Forelimb muscle (tissue), 1 donor: Measurements from ENCODE around the gene ATF4. TPM values are rescaled to one million over a fixed set of nuclear protein-coding genes. Genes with fewer than 3 reads are reported as not detected.

Experiments
- DNase-seq: peaks from one replicate; pipeline ENCODE4 v3.0.0-alpha.2; 2013; ENCODE audit warnings: low read depth
- polyA plus RNA-seq: library from polyadenylated mRNA; unstranded; fragments of 120-200 nt; gene quantifications from one replicate; pipeline ENCODE4 v1.2.1, GENCODE V29; 2013; ENCODE audit not compliant: insufficient read length

The ATF4 gene
- polyA plus RNA-seq, 1 donor: 358 TPM

DNA sequence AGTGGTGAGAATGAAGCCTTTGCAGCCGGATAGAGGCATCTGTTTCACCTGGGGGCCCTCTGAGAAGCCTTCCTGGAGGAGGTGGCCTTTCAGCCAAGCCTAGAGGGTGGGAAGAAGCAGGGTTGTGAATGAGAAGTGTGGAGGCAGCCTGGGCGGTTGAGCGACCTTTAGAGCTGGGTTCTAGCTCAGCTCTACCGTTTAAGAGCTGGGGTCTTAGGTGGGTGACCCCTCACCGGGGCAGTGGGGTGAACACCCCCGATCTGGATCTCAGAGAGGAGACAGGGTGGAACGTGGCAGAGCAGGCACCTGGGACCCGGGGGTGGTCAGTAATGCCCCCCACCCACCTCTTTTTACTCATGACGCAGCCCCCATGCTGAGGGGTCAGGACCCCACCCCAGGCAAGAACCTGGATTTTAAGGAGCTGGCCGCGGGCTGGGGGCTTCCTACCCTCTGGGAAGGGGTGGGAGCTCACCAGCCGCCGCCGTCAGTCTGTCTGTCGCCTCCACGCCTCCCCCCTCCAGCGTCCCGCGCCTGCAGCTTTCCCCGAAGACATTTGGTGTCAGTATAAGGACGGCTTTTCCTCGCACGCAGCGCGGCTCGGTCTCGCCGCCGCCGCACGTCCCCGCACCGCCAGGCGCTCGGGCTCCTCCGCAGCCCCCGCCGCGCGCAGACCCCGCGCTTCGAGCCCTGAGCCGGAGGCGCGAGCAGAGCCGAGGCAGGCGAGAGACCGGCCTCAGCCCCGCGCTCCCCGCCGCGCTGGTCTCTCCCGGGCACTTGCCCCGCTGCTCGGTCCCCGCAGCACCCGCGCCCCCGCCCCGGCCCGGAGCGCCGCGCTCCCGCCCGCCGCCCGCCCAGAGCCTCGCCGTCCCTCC, 36.8 kb downstream of the ATF4 start:
- no peak for DNase-seq

- DNase-seq: no peak
Observed at GRCh38 chr22:39558254-39558727, 37.9 kb downstream of the ATF4 start.

DNA sequence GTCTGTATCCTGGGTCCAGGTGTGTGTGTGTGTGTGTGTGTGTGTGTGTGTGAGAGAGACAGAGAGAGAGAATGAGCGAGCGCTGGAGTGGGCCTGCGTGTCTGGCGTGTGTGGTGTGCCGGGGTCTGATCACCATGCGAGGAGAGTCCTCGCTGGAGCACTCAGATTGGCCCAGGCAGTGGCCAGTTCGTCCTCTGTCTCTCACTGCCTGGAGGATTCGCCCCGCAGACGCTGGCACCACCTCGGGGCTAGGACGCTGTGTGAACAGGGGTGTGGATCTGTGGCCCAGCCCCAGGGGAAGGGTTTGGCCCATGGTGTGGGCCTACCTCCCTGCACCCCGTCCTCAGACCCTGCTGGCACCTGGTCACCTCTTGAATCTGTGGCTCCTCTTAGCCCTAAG, 38.6 kb downstream of the ATF4 start:
- no peak for DNase-seq

DNA sequence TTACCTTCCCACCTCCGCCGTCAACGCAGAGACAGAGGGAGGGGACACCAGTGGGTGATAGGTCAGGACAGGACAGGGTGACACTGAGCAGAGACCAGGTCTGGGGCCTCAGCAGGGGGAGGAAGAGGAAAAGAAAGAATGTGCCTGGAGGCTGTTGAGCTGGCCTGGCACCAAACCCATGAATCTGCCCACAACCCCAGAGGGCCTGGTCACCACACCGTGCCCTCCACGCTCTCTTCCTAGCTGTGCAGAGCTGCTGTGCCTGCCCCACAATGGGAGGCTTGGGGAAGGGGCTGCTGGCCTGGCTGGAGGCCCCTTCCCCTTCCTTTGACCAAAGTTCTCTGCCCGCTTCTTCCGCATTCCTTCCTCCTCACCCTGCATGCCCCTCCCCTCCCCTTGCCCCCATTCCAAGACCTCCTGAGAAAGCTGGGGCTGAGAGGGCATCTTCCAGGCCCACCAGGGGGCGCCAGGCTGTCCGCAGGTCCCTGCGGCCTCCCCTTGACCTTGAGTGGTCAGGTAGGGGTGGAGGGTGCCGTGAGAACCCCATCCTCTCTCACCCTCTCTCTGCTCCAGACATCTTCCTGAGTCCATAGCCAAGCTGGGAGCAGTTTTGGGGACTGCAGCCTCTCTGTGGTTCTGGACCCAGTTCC, 39.2 kb downstream of the ATF4 start:
- DNase-seq: no peak

- DNase-seq: no peak
Observed at GRCh38 chr22:39560127-39560526, 39.8 kb downstream of the ATF4 start.

DNA sequence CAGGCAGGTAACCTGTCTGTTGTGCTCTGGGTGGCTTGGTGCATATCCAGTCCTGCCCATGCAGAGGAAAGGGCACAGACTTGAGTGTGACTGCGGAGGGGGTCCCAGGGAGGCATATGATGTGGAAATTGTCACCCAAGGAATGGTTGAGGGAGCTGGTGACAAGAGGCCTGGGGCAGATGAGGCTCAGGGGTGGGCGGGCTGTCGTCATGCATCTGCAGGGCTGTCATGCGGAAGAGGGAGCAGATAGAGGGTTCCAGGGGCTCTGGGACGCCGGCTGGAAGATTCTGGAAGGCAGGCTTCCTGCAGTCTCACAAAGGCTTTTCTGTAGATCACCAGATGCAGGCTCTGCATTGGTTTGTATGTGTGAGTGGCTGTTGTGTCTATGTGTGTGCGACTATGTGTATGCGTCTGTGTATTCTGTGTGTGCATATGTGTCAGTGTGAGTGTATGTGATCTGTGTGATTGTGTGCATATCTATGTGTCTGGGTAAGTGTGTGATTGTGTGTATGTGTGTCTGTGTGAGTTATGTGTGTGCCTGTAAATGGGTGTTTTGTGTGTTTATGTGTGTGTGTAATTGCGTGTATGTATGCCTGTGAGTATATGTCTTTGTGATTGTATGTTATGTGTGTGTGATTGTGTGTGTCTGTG, 42.6 kb downstream of the ATF4 start:
- no peak for DNase-seq

GRCh38 chr22:39563571-39564428, 43.4 kb downstream of the ATF4 start:
- no peak for DNase-seq

DNA sequence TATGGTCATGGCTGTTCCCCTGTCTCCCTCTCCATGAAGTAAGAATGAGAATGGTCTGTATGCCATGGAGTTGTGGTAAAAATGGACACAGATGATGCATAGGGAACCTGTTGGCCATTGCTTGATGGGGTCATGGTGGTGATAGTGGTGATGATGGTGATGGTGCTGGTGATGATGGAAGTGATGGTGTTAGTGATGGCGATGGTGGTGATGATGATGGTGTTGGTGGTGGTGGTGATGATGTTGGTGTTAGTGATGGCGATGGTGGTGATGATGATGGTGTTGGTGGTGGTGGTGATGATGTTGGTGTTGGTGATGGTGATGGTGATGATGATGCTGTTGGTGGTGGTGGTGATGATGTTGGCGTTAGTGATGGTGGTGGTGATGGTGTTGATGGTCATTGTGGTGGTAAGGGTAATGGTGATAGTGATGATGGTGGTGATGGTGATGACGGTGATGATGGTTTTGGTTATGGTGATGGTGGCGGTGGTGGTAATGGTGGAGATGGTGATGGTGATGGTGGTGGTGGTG, 45.1 kb downstream of the ATF4 start:
- no peak for DNase-seq

GRCh38 chr22:39567135-39567946, 47.0 kb downstream of the ATF4 start:
- no peak for DNase-seq

DNA sequence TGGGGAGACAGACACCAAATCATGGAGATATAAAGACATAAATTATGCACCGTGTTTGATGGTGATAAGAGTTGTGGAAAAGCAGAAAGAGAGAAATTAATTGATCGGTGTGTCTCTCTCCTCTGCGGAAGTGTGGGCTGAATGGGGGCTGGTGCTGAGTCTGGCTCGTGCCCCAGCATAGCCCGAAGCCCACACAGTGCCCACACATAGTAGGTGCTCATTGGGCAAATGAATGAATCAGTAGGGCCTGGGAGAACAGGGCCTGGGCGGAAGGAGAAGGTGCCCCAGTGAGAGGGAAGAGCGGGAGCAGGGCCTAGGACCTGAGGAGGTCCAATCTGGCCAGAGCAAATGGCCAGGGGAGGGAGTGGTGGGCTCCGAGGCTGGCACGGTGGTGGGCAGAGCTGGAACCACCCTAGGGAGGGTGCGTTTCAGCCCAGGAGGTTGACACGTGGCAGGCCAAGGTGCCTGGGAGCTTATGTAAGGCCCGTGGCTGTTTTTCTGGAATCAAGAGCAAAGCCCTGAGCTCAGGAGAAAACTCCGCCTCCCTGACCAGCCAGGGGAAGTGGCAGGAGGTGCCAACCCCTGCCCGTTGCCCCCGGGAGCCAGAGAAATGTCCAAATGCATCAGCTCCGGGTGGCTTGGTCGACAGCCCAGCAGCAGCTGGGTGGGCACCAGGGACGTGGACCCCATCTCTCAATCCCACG, 48.1 kb downstream of the ATF4 start:
- DNase-seq: no peak

- DNase-seq: no peak
Observed at GRCh38 chr22:39569066-39569465, 48.7 kb downstream of the ATF4 start.

DNA sequence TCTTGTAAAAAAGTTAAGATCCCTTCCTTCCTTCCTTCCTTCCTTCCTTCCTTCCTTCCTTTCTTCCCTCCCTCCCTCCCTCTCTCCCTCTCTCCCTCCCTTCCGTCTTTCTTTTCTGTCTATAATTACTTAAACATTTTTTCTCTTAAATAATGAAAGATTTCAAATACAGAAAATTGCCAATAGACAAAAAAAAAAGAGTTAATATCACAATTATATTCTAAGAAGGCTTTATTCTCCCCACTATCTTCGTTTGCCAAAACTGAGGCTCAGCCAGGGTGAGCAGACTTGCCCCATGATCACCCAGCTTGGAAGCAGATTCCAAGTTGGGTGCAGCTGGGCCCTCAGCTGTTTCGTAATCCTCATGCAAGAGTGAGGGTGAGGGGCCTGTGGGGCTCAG, 49.9 kb downstream of the ATF4 start:
- no peak for DNase-seq

- DNase-seq: no peak
Observed at GRCh38 chr22:39570665-39571064, 50.3 kb downstream of the ATF4 start, which contains the start of gene CACNA1I. Gene CACNA1I (plus strand): TSS chr22:39570753. CDS start chr22:39570753, 0 bp downstream.

DNA sequence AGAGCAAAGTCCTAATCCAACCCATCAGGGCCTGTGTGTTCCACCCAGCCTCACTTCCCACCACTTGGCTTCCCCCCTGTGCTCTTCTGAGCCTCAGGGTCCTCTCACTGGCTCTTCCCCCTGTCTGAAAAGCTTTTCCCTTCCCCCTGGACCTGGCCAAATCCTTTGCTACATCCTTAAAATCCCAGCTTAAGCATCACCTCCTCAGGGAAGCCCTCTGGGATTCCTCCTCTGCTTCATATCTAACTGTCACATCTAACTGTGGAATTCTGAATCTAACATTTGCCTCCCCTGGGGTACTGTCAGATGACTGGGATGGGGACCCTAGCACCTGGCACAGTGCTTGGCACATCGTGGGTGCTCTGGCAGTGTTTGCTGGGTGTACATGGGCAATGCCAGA, 51.2 kb downstream of the ATF4 start:
- no peak for DNase-seq

Other genes starting within 250 kb of the ATF4 start
- gene RPL3, start 200.9 kb upstream of the ATF4 start, polyA plus RNA-seq: 2,943 TPM
- 12.9 TPM for gene SYNGR1, start 170.6 kb upstream of the ATF4 start, polyA plus RNA-seq
- 23.3 TPM for gene TAB1, start 120.8 kb upstream of the ATF4 start, polyA plus RNA-seq
- 3.5 TPM for gene MGAT3, start 63.5 kb upstream of the ATF4 start, polyA plus RNA-seq
- 15.3 TPM for gene MIEF1, start 18.3 kb upstream of the ATF4 start, polyA plus RNA-seq
- gene RPS19BP1, start 12.2 kb downstream of the ATF4 start, polyA plus RNA-seq: 50.8 TPM
- 0.10 TPM for gene CACNA1I, start 50.2 kb downstream of the ATF4 start, polyA plus RNA-seq